B cell (primary cell): ENCODE data around the gene EHMT2. TPM values are rescaled to one million over a fixed set of nuclear protein-coding genes. Genes with fewer than 3 reads are reported as not detected.

Experiments
- ATAC-seq: fragments of 200-7000 bp; cut with Tn5 transposase; one replicate; pipeline ENCODE4 v1.10.0; 2021; ENCODE audit warnings: low read depth, mild to moderate bottlenecking, moderate number of reproducible peaks, moderate library complexity
- CTCF ChIA-PET: fragments of 350-600 bp; sonication (Branson Sonifier 250); formaldehyde crosslinking; loops from one replicate; lab custom pipeline; 2021; ENCODE audit warnings: antibody characterized with exemption, inconsistent platforms; lab: Charles Lee
- POLR2A ChIA-PET: fragments of 350-600 bp; sonication (Branson Sonifier 250); formaldehyde crosslinking; loops from one replicate; lab custom pipeline; 2021; ENCODE audit warnings: antibody characterized with exemption; lab: Charles Lee
- DNase-seq: peaks from one replicate; pipeline ENCODE4 v3.0.0; 2013
- H2AFZ ChIP-seq: 2 replicates; pipeline ENCODE4 v1.6.1; 2012; ENCODE audit warnings: mild to moderate bottlenecking, low read depth, low read length; ENCODE audit not compliant: insufficient read depth, poor library complexity, severe bottlenecking
- H3K27ac ChIP-seq, 2 donors: 1 replicate in 1 of 2; 2 replicates in 1 of 2; pipeline ENCODE4 v1.5.1; 2012 to 2013; ENCODE audit warnings: low read length in 2 of 2, mild to moderate bottlenecking in 2 of 2, moderate library complexity in 1 of 2
- H3K27me3 ChIP-seq, 4 experiments: fragments of 200-600 bp in 1 of 4; sonication (generic) in 1 of 4; replicated peaks in 1 of 4; 1 replicate in 2 of 4; 2 replicates in 2 of 4; pipeline versions ENCODE4 v1.6.1 to v1.7.0; 2013 to 2016; ENCODE audit warnings: low read length in 3 of 4, mild to moderate bottlenecking in 2 of 4, mixed read lengths in 1 of 4, moderate library complexity in 1 of 4; ENCODE audit not compliant: insufficient read depth in 4 of 4, control insufficient read depth in 3 of 4; ENCODE audit errors: control extremely low read depth in 1 of 4
- H3K36me3 ChIP-seq, 2 experiments: replicated peaks in 1 of 2; 1 replicate in 1 of 2; 2 replicates in 1 of 2; pipeline versions ENCODE4 v1.6.1 to v1.7.1; 2013; ENCODE audit warnings: low read length in 1 of 2; ENCODE audit not compliant: insufficient read depth in 2 of 2, control insufficient read depth in 1 of 2; ENCODE audit errors: control extremely low read depth in 1 of 2, extremely low read depth in 1 of 2
- H3K4me1 ChIP-seq, 2 donors: fragments of 200-600 bp in 1 of 2; sonication (generic) in 1 of 2; 1 replicate in 1 of 2; 2 replicates in 1 of 2; pipeline versions ENCODE4 v1.5.1 to v1.6.1; 2013 to 2017; ENCODE audit warnings: low read length in 2 of 2; ENCODE audit not compliant: control insufficient read depth in 2 of 2, insufficient read depth in 2 of 2
- H3K4me2 ChIP-seq: replicated peaks from 2 replicates; pipeline ENCODE3; 2012; ENCODE audit warnings: mild to moderate bottlenecking, low read depth, low read length; ENCODE audit not compliant: poor library complexity, severe bottlenecking
- H3K4me3 ChIP-seq, 5 experiments: fragments of 200-600 bp in 1 of 5; sonication (generic) in 1 of 5; 1 replicate in 3 of 5; 2 replicates in 2 of 5; pipeline versions ENCODE4 v1.5.1 to v1.7.0; 2011 to 2016; ENCODE audit warnings: low read length in 4 of 5, mild to moderate bottlenecking in 4 of 5, low read depth in 2 of 5, control low read depth in 1 of 5, moderate library complexity in 1 of 5; ENCODE audit not compliant: insufficient read depth in 1 of 5; ENCODE audit errors: control extremely low read depth in 1 of 5, extremely low read depth in 1 of 5
- H3K79me2 ChIP-seq: fragments of 200-600 bp; sonication (generic); one replicate; pipeline ENCODE4 v1.6.0; 2016; ENCODE audit warnings: low read length; ENCODE audit not compliant: control insufficient read depth, insufficient read depth
- H3K9ac ChIP-seq: fragments of 200-600 bp; sonication (generic); 2 replicates; pipeline ENCODE4 v1.6.1; 2017; ENCODE audit warnings: mild to moderate bottlenecking, low read length, moderate library complexity
- H3K9me3 ChIP-seq, 3 donors: one replicate each; pipeline versions ENCODE4 v1.6.1 to v1.7.1; 2013; ENCODE audit warnings: low read length in 2 of 3; ENCODE audit not compliant: control insufficient read depth in 2 of 3, insufficient read depth in 1 of 3; ENCODE audit errors: control extremely low read depth in 1 of 3
- H4K20me1 ChIP-seq: 2 replicates; pipeline ENCODE4 v1.6.0; 2012; ENCODE audit warnings: mild to moderate bottlenecking, low read length; ENCODE audit not compliant: insufficient read depth, control insufficient read depth, poor library complexity, severe bottlenecking
- H3K27ac Mint-ChIP-seq: one replicate; pipeline ENCODE4 v1.8.0; 2021; ENCODE audit warnings: mixed read lengths
- H3K27me3 Mint-ChIP-seq: one replicate; pipeline ENCODE4 v1.8.0; 2021; ENCODE audit warnings: mixed read lengths
- H3K4me1 Mint-ChIP-seq: one replicate; pipeline ENCODE4 v1.8.0; 2021; ENCODE audit warnings: mixed read lengths
- H3K4me3 Mint-ChIP-seq: one replicate; pipeline ENCODE4 v1.8.0; 2021; ENCODE audit warnings: mixed read lengths
- H3K9me3 Mint-ChIP-seq: one replicate; pipeline ENCODE4 v1.8.0; 2022; ENCODE audit warnings: mixed read lengths; ENCODE audit not compliant: insufficient read depth
- CTCF ChIP-seq: fragments of 200-600 bp; IDR thresholded peaks from one replicate; pipeline ENCODE4 v1.8.0; 2022; ENCODE audit warnings: antibody characterized with exemption, mild to moderate bottlenecking
- EZH2 ChIP-seq: IDR thresholded peaks from 2 replicates; pipeline ENCODE4 v1.6.1; 2012; ENCODE audit warnings: borderline replicate concordance, low read depth, mild to moderate bottlenecking, moderate library complexity, low read length; ENCODE audit not compliant: insufficient read depth, poor library complexity, severe bottlenecking
- WGBS: methylation state at CpG from one replicate; pipeline ENCODE4 v1.1.5; 2013; ENCODE audit warnings: missing lambda C conversion rate; ENCODE audit not compliant: insufficient coverage; 5-methylcytosine and 5-hydroxymethylcytosine counted together
- intact Hi-C: fragments of 100-400 bp; cut with micrococcal nuclease; formaldehyde crosslinking; loops from one replicate; pipeline ENCODE4 v1.10.0; 2022
- polyA minus RNA-seq: library from RNA; depleted of rRNA, polyadenylated mRNA; stranded (reverse); fragments of >200 nt; gene quantifications from 2 replicates; pipeline ENCODE4 v1.2.3, GENCODE V29; 2012
- polyA plus RNA-seq: library from polyadenylated mRNA; depleted of rRNA; stranded (reverse); fragments of >200 nt; gene quantifications from 2 replicates; pipeline ENCODE4 v1.2.3, GENCODE V29; 2012
- total RNA-seq, 2 donors: library from RNA; stranded (reverse); fragments of 120-200 nt in 1 of 2; gene quantifications; 1 replicate in 1 of 2; 2 replicates in 1 of 2; pipeline versions ENCODE4 v1.2.3 to v1.2.4, GENCODE V29; 2013 to 2022

The EHMT2 gene
- total RNA-seq (86.1 and 87.4 TPM in 2 replicates), polyA plus RNA-seq (96.4 and 108 TPM in 2 replicates), polyA minus RNA-seq (71.6 and 75.4 TPM in 2 replicates)
- 45.4 TPM for total RNA-seq (2013)

GRCh38 chr6:31897612-31898382 lies at the start of gene EHMT2:
TSS of gene EHMT2 (minus strand) at chr6:31897698. CDS start at chr6:31897677, 21 bp downstream.
- H3K79me2 ChIP-seq = peaks cover 4% of the 10 kb centered on the region

More at GRCh38 chr6:31897612-31898382, at the start of gene EHMT2:
- Mint-ChIP-seq H3K4me1 (peaks cover 36% of the 10 kb centered on the region), H3K4me3 (peak within 1 kb of the TSS; percentile 96), H3K27me3 (no peaks in the 10 kb centered on the region), H3K9me3 (no peaks in the 10 kb centered on the region), H3K27ac (peak within 1 kb of the TSS; percentile 95)
- peak within 1 kb of the TSS; percentile 99 for H2AFZ ChIP-seq
- intact Hi-C loops = loop anchor here (1.0 to 5.0 kb wide), 8 partner anchors 34 to 351 kb away; partner anchors contain the start of genes ATP6V1G2, BAG6, CLIC1 and CSNK2B
- ChIA-PET POLR2A (interaction anchor here (0.6 to 1.7 kb wide), 13 partner anchors 10 to 739 kb away, joined by 3 to 9 read pairs (median 5); partner anchors contain the start of genes BAG6, C6orf47, DDAH2 and DXO), CTCF (interaction anchor here (0.6 to 1.5 kb wide), 7 partner anchors 10 to 300 kb away, joined by 3 to 5 read pairs (median 3); no protein-coding TSS in a partner anchor)
- no peaks in the 10 kb centered on the region for H3K9me3 ChIP-seq
- peak within 1 kb of the TSS; percentile 76 to 85 for H3K27ac ChIP-seq
- peak; percentile 46 for ATAC-seq
- H3K36me3 ChIP-seq = peaks cover 0 to 11% of the 10 kb centered on the region in 2 experiments
- under 1% methylated on average over 43 of the region's 49 CpGs for WGBS
- H3K4me1 ChIP-seq = peaks cover 13 to 30% of the 10 kb centered on the region in 2 donors
- no peaks in the 10 kb centered on the region for H3K27me3 ChIP-seq
- DNase-seq = peak; percentile 91
- TF ChIP-seq EZH2 (no peak), CTCF (no peak)
- peak within 1 kb of the TSS; percentile 95 for H3K9ac ChIP-seq
- H3K4me2 ChIP-seq = peak within 1 kb of the TSS; percentile 96
- H3K4me3 ChIP-seq = peak within 1 kb of the TSS; percentile 80 to 100 (median 94)
- no peaks in the 10 kb centered on the region for H4K20me1 ChIP-seq
